Measurements from ENCODE around the gene SPPL3.

SPPL3 gene

GRCh38 chr12:120775862-120776552, 128.2 kb downstream of the SPPL3 start:
- peak; percentile 43 for DNase-seq (ENCODE audit: low read depth)

DNA sequence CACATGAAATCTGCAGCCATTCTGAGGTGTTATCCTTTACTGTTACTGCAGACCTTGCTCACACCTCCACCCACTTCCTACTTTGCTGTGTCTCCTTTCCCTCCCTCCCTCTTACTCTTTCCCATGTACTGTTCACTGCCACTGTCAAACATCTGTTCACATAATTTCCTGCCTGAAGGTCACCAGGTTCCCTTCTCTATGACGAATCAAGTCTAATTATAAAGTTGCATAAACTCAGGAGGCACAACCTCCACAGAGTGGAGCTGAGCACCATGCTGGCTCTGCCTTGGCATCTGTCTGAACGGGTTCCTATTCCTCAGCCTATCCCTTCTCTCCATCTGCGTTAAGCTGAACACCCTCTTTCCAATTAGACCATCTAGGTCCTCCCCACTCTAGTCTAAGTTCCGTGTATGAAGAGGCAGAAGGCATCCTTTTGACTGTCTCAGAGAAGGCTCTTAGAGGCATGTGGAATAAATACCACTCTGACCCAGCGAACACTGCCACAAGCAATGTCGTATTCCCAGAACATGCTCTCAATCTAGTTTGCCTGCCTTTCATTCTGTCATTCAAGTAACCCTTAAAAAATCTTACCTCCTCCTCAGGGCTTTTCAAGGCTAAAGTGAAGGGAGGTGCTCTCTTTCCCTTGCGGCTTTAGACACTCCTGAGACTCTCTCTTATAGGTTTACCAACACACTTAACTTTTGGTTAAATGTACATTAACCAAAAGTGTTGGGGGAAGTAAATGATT, 129.8 kb downstream of the SPPL3 start:
- no peak for DNase-seq (ENCODE audit: low read depth)

- no peak for DNase-seq (ENCODE audit: low read depth)
These were observed 133.1 kb downstream of the SPPL3 start for GRCh38 chr12:120771097-120771496.

DNA sequence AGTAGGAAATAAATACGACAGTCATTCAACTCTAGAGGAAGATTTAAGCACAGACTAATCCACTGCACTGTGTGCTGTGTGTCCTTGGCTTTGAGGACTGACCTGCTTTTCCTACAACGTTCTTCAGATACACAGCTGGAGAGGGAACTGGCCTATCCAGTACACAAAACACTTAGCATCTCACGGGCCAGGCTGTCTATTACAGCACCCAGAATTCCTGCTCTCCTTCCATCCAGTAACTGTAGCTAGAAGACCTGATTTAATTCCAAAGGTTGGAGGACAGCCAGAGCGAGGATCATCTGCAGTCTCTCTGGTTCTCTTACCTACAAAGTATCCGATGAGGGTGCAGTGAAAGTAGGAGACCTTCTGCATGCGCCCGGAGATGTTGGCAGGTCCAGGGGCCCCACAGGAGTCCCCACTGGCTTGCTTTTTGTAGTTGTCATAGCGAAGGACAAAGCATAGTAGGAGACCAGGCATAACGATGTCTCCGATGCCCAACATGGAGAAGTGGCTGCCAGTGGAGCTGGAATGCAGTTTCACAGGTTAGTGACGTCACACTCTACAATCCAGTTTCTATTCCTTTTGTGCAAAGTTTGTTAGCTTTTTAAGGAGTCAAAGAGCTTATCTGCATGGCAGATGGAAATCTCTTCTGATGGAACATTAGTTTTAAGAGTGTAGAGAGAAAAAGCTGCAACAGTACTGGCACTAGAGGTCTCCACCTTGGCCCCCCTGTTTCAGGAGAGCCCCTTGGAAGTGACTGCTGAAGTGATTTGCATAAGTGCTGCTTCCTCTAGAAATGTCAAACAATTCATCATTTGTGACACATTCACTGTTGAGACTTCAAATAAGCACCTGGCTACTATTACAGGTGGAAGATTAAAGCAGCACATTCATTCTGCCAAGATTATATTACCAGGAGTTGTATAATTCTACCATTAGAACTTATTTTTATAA, 136.8 kb downstream of the SPPL3 start:
- DNase-seq (ENCODE audit: low read depth) = no peak

GRCh38 chr12:120766566-120766965, 137.6 kb downstream of the SPPL3 start:
- DNase-seq (ENCODE audit: low read depth) = no peak

- DNase-seq (ENCODE audit: low read depth) = no peak
These were observed 139.3 kb downstream of the SPPL3 start for GRCh38 chr12:120764816-120765215.

- no peak for DNase-seq (ENCODE audit: low read depth)
These were observed 140.9 kb downstream of the SPPL3 start for GRCh38 chr12:120763250-120763649.

DNA sequence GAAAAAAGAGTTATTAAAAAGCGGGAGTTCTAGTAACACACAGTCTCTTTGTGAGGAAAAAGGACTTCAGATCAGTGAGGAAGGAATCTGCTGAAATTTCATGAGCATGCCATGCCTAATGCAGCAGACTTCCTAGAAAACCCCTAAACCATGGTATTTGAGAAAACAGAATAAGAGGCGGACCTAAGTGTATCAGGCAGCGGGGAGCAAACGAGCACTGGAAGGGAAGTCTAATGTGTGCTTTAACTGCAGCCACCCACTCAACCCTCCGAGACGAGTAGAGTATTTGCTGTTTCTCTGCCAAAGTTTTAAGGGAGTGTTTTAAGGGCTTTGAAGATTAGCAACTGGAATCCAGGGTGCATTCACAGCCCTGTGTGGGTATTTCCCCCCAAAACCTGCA, 142.1 kb downstream of the SPPL3 start:
- peak; percentile 49 for DNase-seq (ENCODE audit: low read depth)

- peak; percentile 96 for DNase-seq (ENCODE audit: low read depth)
These were observed 142.6 kb downstream of the SPPL3 start for GRCh38 chr12:120761519-120761934.

- no peak for DNase-seq (ENCODE audit: low read depth)
These were observed 143.6 kb downstream of the SPPL3 start for GRCh38 chr12:120760349-120761254.

DNA sequence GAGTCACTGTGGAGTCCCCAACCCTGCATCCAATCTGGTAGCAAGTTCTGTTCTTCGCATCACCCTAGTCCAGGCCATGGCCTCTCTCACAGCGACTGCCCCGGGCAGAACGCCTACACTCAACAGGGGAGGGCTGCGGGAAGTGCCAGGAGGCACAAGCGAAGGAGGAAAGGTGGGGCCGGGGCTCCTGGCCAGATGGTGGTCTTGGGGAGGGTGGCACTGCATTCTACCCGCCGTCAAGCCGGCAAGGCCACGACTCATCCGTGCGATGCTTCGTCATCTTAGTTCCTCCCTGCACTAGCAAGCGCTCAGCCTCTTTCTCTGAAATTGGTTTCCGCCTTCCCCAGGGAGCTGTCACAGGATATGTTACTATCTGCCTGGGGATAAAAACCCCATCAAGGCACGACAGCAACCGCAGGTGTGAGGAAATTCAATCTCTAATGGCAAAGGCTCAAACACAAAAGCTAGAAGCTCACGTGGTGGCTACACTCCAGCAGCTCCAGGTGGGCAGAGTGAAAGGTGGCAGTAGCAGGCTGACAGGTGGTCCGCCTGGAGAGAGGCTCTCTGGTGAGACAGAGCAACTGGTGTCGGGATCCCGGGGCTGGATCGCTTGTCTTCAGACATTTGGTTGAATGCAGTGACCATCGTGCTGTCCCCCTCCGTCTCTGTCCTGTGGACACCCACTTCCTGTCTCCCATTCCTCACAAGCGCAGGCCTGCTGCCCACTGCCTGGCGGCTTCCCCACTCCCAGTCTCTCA, 144.4 kb downstream of the SPPL3 start:
- no peak for DNase-seq (ENCODE audit: low read depth)

- DNase-seq (ENCODE audit: low read depth) = no peak
These were observed 145.2 kb downstream of the SPPL3 start for GRCh38 chr12:120758798-120759590.

DNA sequence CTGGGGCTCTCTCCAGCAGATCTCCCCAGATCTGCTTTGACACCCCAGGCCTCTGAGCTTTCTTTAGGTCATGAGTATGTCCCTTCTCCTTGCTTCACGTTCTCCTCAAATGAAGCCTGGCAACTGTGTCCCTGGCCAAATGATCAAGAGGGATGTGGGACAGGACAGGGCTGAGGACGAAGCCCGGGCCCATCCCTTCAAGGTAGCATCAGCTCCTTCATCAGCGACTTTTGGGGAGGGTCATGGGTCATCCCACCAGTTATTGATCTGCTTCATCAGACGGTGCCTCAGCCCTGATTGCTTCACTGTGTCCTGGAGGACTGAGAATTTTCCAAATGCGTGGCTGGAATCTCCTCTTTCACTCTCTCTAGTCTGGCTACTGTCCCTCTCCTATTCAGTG, 146.2 kb downstream of the SPPL3 start:
- no peak for DNase-seq (ENCODE audit: low read depth)

GRCh38 chr12:120757226-120757742, 146.9 kb downstream of the SPPL3 start:
- DNase-seq (ENCODE audit: low read depth) = no peak

- no peak for DNase-seq (ENCODE audit: low read depth)
These were observed 148.9 kb downstream of the SPPL3 start for GRCh38 chr12:120755269-120755668.

DNA sequence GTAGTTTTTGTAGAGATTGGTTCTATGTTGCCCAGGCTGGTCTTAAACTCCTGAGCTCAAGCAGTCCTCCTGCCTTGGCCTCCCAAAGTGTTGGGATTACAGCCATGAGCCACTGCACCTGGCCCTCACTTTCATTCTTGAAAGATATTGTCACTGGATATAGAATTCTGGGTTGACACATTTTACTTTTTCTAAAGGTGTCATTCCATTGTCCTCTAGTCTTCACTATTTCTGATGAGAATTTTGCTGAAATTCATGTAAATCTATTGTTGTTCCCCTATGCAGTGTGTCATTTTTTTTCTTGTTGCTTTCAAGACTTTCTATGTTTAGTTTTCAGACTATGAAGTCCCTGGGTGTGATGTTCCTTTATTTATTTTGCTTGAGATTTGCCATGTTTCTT, 149.4 kb downstream of the SPPL3 start:
- no peak for DNase-seq (ENCODE audit: low read depth)

GRCh38 chr12:120751389-120751788, 152.8 kb downstream of the SPPL3 start:
- no peak for DNase-seq (ENCODE audit: low read depth)

GRCh38 chr12:120750806-120751205, 153.4 kb downstream of the SPPL3 start:
- DNase-seq (ENCODE audit: low read depth) = no peak

- DNase-seq (ENCODE audit: low read depth) = no peak
These were observed 154.9 kb downstream of the SPPL3 start for GRCh38 chr12:120749256-120749655.

GRCh38 chr12:120748242-120748641, 155.9 kb downstream of the SPPL3 start:
- DNase-seq (ENCODE audit: low read depth) = no peak

All from iris pigment epithelial cell (primary cell).